T-helper 22 cell (primary cell): ENCODE results near the gene TEX101.
"Not testable (repeated sequence)": the region's sequence is repeated elsewhere in the genome, so short reads cannot be mapped to it uniquely, and the experiment has no call there.

Source experiments
- DNase-seq: peaks from one replicate; pipeline ENCODE4 v3.0.0-alpha.2; 2020; ENCODE audit warnings: low read depth

The TEX101 gene

DNA sequence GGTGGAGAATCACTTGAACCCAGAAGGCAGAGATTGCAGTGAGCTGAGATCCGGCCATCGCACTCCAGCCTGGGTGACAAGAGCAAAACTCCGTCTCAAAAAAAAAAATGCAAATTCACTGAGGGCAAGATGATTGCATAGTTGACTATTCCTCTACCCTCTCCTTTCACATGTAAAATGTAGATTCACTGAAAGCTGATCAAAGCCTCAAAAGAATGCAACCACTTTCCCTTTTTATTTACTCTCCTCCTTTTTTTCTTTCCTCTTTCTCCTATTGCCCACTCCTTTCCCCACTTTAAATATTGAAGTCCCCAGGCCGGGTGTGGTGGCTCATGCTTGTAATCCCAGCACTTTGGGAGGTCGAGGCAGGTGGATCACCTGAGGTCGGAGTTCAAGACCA lies 6.3 kb downstream of the TEX101 start:
- no peak for DNase-seq

GRCh38 chr19:43422000-43422688 lies 7.5 kb downstream of the TEX101 start:
- DNase-seq = no peak

DNA sequence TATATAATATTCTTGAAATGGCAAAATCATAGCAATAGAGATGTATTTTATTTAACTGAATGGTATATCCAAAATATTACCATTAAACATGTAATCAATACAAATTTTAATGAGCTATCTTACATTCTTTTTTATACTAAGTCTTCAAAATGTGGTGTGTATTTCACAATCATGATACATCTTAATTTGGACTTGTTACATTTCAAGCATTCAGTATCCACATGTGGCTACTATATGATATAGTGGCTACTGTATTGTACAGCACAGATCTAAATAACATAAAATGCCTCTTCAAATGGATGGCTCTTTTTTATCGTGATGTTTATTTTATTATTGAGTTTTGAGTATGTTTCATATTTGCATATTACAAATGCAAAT lies 8.0 kb downstream of the TEX101 start:
- DNase-seq = no peak

GRCh38 chr19:43423779-43424178 lies 9.1 kb downstream of the TEX101 start:
- DNase-seq = no peak

DNA sequence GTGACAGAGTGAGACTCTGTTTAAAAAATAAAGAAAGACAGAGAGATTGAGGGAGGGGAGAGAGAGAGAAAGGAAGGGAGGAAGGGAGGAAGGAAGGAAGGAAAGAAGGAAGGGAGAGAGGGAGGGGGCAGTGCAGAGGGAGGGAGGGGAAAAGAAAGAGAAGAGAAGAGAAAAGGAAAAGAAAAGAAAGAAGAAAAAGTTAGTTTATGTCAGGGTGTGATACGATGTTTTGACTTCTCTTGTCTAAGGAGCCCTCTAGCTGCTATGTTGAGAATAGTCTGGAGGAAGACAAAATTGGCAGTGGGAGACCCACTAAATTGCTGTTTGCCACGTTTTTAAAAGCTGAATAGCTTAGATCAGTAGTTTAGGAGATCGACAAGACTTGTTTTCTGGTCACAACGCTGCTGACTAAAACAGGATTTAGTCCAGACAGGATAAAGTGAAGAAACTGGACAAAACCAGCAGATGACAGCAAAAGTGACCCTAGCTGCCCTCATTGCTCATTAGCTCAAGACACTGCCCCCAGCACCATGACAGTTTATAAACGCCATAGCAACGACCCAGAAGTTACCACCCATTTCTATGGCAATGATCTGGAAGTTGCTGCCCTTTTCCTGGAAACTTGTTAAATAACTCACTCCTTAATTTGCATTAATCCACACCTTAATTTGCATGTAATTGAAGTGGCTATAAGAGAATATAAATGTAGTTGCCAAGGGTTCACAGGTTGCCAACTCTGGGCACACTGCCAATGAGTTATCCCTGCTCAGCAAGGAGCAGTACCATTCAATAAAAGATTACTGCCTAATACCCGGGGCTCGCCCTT lies 11.1 kb downstream of the TEX101 start:
- DNase-seq = no peak

GRCh38 chr19:43429395-43429794 lies 14.7 kb downstream of the TEX101 start:
- DNase-seq = no peak

DNA sequence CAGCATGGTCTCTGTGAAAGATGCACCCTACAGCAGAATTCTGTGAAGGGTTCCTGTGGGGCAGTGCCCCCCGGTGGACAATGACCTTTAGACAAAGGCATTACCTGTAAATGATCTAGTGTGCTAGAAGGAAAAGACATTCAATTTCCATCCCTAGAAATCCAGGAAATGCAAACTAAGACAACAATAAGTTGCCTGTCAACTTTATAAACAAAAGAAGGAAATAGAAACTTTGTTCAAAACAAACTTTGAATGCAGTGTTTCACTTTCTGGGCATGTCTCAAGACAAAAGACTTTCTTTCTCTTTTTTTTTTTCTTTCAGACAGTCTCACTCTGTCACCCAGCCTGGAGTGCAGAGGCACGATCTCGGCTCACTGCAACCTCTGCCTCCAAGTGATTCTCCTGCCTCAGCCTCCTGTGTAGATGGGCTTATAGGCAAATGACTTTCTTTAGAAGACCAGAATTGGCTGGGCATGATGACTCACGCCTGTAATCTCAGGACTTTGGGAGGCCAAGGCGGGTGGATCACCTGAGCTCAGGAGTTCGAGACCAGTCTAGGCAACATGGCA lies 15.5 kb downstream of the TEX101 start:
- no peak for DNase-seq

DNA sequence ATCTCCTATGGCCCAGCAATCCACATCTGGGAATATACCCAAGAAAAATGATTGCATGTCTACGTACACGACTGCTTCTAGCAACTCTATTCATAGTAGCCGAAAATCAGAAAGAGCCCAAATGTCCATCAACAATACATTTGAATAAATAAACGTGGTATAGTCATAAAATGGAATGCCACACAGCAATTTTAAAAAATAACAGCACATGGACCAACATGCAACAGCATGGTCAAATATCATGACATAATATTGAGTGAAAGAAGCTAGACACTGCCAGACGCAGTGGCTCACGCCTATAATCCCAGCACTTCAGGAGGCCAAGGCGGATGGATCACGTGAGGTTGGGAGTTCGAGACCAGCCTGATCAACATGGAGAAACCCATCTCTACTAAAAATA lies 16.3 kb downstream of the TEX101 start:
- DNase-seq = no peak

DNA sequence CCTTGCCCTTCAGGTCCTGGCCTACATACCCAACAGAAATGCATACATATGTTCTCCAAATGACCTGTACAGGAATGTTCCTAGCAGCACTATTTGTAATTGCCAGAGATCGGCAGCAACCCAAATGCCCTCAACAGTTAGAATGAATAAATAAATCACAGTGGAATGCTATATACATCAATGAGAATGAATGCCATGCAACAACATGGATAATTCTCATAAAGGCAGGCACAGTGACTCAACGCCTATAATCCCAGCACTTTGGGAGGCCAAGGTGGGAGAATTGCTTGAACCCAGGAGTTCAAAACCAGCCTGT lies 18.6 kb downstream of the TEX101 start:
- DNase-seq = no peak

- DNase-seq = no peak
Measured at GRCh38 chr19:43433689-43434088, 19.0 kb downstream of the TEX101 start.

- DNase-seq = no peak
Measured at GRCh38 chr19:43435775-43436174, 21.1 kb downstream of the TEX101 start.

DNA sequence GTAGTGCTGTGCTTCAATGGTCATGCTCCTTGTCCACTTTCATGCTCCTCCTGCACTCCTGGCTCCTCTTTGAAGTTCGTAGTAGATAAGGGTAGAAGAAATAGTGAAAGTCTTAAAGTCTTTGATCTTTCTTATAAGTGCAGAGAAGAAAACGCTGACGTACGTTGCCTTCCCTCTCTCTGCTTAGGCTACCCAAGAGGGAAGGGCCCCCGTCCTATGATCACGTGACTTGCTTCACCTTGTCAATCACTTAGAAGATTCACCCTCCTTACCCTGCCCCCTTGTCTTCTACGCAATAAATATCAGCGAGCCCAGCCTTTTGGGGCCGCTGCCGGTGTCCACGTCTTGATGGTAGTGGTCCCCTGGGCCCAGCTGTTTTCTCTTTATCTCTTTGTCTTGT lies 22.6 kb downstream of the TEX101 start:
- not testable (repeated sequence) for DNase-seq

- DNase-seq = no peak
Measured at GRCh38 chr19:43437712-43438111, 23.0 kb downstream of the TEX101 start.

- DNase-seq = no peak
Measured at GRCh38 chr19:43438291-43439031, 23.8 kb downstream of the TEX101 start.

DNA sequence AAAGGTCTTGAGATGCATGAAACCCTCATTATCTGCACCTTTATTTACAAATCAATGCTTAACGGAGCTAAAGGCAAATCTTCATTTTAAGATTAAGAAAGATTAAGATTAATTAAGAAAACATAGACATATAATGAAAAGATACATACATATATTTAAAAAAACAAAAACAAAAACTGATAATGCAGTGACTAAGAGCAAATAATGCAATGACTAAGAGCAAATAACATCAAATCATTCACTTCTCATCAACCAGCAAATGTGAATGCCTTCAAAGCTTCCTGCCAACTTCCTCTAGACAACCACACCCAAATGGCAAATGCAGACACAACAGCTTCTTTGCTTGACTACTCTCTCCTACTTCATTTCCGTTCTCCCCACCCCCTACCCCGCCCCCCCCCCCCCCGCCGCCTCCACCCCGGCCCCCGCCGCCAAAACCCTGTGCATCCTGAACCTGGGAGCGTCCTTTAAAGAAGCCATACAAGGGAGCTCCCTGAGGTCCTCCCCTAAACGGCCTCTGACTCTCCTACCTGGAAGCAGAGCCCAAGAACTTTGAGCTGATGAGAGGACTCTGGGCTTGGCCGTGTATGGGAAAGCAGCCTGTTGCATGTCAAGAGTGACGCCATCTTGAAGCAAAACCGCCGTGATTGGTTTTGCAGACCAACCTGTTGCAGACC lies 24.5 kb downstream of the TEX101 start:
- peak; percentile 58 for DNase-seq

GRCh38 chr19:43439709-43440063 lies 25.0 kb downstream of the TEX101 start:
- DNase-seq = no peak

- no peak for DNase-seq
Measured at GRCh38 chr19:43441716-43442115, 27.0 kb downstream of the TEX101 start.

DNA sequence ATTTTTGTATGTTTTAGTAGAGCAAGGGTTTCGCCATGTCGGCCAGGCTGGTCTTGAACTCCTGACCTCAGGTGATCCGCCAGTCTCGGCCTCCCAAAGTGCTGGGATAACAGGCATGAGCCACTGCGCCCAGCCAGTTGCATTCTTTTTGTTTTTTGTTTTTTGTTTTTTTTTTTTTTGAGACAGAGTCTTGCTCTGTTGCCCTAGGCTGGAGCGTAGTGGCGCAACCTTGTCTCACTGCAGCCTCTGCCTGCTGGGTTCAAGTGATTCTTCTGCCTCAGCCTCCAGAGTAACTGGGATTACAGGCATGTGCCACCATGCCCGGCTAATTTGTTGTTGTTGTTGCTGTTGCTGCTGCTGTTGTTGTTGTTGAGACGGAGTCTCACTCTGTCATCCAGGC lies 29.4 kb downstream of the TEX101 start:
- DNase-seq = not testable (repeated sequence)

DNA sequence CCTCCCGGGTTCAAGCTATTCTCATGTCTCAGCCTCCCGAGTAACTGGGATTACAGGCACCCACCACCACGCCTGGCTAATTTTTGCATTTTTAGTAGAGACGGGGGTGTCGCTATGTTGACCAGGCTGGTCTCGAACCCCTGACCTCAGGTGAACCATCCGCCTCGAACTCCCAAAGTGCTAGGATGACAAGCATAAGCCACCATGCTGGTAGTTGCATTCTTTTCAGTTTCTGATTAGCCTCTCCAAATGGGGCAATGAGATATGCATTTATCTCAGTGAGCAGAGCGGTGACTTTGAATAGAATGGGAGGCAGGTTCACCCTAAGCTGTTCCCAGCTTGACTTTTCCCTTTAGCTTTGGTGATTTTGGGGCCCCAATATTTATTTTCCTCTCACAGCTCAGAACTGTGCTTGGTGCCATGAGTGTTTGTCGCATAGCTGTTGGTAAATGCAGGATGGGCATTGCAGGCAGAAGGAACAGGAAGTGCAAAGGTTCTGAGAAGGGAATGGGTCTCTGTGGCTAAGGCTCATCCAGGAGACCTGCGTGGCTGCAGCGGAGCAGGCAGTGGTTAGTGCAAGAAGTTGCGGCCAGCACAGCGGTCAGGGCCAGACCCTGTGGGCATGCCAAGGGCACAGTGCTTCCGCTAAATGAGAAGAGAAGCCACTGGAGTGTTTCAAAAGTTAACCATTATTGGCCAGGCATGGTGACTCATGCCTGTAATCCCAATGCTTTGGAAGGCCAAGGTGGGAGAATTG lies 30.0 kb downstream of the TEX101 start:
- DNase-seq = no peak

DNA sequence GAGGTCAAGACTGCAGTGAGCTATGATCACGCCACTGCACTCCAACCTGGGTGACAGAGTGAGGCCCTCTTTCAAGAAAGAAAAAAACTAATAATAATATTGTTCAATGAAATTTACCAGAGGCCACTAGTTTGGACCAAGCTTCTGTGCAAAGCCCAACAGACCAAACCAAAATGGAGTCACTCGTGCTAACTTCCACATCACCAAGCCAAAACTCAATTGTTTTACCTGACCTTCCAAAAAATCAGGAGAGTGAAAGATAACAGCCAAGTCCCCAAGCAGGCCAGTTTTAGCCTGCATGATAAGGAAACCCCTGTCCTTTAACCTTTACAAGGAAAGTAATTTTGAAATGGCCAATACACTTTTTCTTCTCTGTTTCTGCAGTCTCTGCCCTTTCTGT lies 30.7 kb downstream of the TEX101 start:
- DNase-seq = no peak

DNA sequence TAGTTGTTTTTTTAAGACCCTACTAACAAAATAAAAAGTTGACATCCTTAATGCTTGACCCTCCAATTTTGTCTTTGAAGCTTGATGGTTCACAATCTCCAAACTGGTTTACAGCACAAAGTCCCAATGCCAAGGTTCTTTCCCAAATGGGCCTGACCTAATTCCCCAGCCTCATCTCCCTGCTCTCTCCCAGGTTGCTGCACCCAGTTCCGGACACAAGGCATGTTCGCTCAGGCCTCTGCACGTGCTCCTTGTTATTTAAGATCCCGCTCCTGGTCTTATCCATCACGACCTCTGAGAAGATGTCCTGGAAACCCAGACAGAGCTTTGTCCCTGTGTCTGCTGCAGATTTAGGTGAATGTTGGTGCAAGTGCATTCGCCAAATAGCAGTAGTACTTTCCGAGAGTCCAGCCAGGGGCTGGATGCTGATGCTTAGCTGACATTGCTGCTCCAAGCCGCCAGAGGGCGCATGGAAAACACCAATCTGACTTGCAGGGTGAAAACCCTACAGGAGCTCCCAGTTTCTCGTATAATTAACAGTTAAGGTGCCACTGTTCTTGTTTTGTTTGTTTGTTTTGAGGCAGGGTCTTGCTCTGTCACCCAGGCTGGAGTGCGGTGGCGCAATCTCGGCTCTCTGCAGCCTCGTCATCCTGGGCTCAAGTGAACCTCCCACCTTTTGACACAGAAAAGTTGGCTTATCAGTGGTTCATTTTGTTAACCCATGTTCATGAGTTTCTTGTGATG lies 32.2 kb downstream of the TEX101 start:
- DNase-seq = peak; percentile 42
